Coronary artery (tissue), 2 donors: Measurements from ENCODE around the gene ZNF622.
A peak's percentile ranks its signal among the peaks of the same experiment; 100 is the strongest.

Experiments used
- DNase-seq: peaks from one replicate; pipeline ENCODE4 v3.0.0-alpha.2; 2017; ENCODE audit warnings: low spot score
- H3K27ac ChIP-seq, 2 donors: fragments of 200-600 bp; sonication (generic); one replicate each; pipeline ENCODE4 v1.5.1; 2016 to 2019
- H3K4me3 ChIP-seq: fragments of 200-600 bp; sonication (generic); 2 replicates; pipeline ENCODE4 v1.5.1; 2016; ENCODE audit warnings: mild to moderate bottlenecking, moderate library complexity
- CTCF ChIP-seq: fragments of 200-600 bp; sonication (generic); IDR thresholded peaks from one replicate; pipeline ENCODE4 v1.5.1; 2019; ENCODE audit warnings: antibody characterized with exemption

Gene ZNF622

GRCh38 chr5:16465544-16466432 lies at the start of gene ZNF622:
Gene ZNF622 (minus strand): TSS chr5:16465800. CDS start chr5:16465665, 135 bp downstream.
- DNase-seq, result peak; percentile 91
- peak within 1 kb of the TSS; percentile 91 for H3K4me3 ChIP-seq
- peak within 1 kb of the TSS; percentile 74 to 81 for H3K27ac ChIP-seq
- no peak for TF ChIP-seq CTCF

GRCh38 chr5:16510098-16510497 lies 44.5 kb upstream of the ZNF622 start:
- TF ChIP-seq CTCF, result no peak
- peak overlapping the region in 1 of 2 donors; percentile 68 for H3K27ac ChIP-seq
- H3K4me3 ChIP-seq, result no peak overlapping the region
- no peak for DNase-seq

- Histone ChIP-seq H3K4me3 (peak overlapping the region; percentile 45), H3K27ac (peak overlapping the region; percentile 39 to 68)
- TF ChIP-seq CTCF, result no peak
- DNase-seq, result no peak
Observed at GRCh38 chr5:16508730-16509531, 43.3 kb upstream of the ZNF622 start.

- DNase-seq, result no peak
- no peak overlapping the region for H3K27ac ChIP-seq
- no peak overlapping the region for H3K4me3 ChIP-seq
- no peak for TF ChIP-seq CTCF
Observed at GRCh38 chr5:16507716-16508115, 42.1 kb upstream of the ZNF622 start.

GRCh38 chr5:16505904-16506303 lies 40.3 kb upstream of the ZNF622 start:
- no peak for DNase-seq
- no peak for TF ChIP-seq CTCF
- Histone ChIP-seq H3K4me3 (no peak overlapping the region), H3K27ac (no peak overlapping the region)

GRCh38 chr5:16505140-16505891 lies 39.7 kb upstream of the ZNF622 start:
- TF ChIP-seq CTCF, result no peak
- no peak for DNase-seq
- H3K4me3 ChIP-seq, result no peak overlapping the region
- no peak overlapping the region for H3K27ac ChIP-seq
